Left lung (tissue), 10 donors: Measurements from ENCODE around the gene CNTN4. TPM values are rescaled to one million over a fixed set of nuclear protein-coding genes. Genes with fewer than 3 reads are reported as not detected.

ENCODE experiments used
- ATAC-seq: fragments of 200-7000 bp; cut with Tn5 transposase; one replicate; pipeline ENCODE4 v1.9.1; 2020; ENCODE audit warnings: moderate library complexity
- DNase-seq, 4 donors: peaks; one replicate each; pipeline ENCODE4 v3.0.0-alpha.2; 2013 to 2020
- H3K27ac ChIP-seq, 2 donors: fragments of 200-600 bp; sonication (generic) in 1 of 2; one replicate each; pipeline versions ENCODE4 v1.5.0 to v1.8.0; 2020 to 2021
- H3K27me3 ChIP-seq, 2 donors: fragments of 200-600 bp; sonication (generic) in 1 of 2; one replicate each; pipeline versions ENCODE4 v1.5.0 to v1.8.0; 2020 to 2021
- H3K36me3 ChIP-seq, 2 donors: fragments of 200-600 bp; sonication (generic) in 1 of 2; one replicate each; pipeline versions ENCODE4 v1.5.0 to v1.8.0; 2020 to 2021
- H3K4me1 ChIP-seq, 2 donors: fragments of 200-600 bp; one replicate each; pipeline ENCODE4 v1.8.0; 2021
- H3K4me3 ChIP-seq, 2 donors: fragments of 200-600 bp; sonication (generic) in 1 of 2; one replicate each; pipeline versions ENCODE4 v1.5.0 to v1.8.0; 2020 to 2021; ENCODE audit warnings: mild to moderate bottlenecking in 1 of 2
- H3K9me3 ChIP-seq, 2 donors: fragments of 200-600 bp; sonication (generic) in 1 of 2; one replicate each; pipeline versions ENCODE4 v1.5.0 to v1.8.0; 2020 to 2021
- CTCF ChIP-seq, 2 donors: fragments of 200-600 bp; sonication (generic) in 1 of 2; IDR thresholded peaks; one replicate each; pipeline versions ENCODE4 v1.5.0 to v1.8.0; 2021; ENCODE audit warnings: antibody characterized with exemption in 2 of 2
- intact Hi-C, 2 donors: fragments of 100-400 bp; cut with DNase I; formaldehyde crosslinking; loops; one replicate each; pipeline versions ENCODE4 v1.11.2 to v1.14.2; 2022
- polyA plus RNA-seq, 6 donors: library from polyadenylated mRNA; unstranded; fragments of 120-200 nt; gene quantifications; one replicate each; pipeline ENCODE4 v1.2.1, GENCODE V29; 2013; ENCODE audit not compliant: insufficient read length in 6 of 6
- total RNA-seq, 2 donors: library from RNA; stranded (reverse); fragmentation: NEBNext Ultra II Directional; extraction: Animal tissue kit (Norgen Biotek cat#: 25700); gene quantifications; one replicate each; pipeline ENCODE4 v1.2.1, GENCODE V29; 2021
- donor health status: DM: no; HTN: yes; CAD: no.
- donor health status: DM: no; HTN: no; CAD: no.

CNTN4 gene
- total and polyA plus RNA-seq, 8 donors, result 5.9 to 10.4 (median 8.2) TPM

GRCh38 chr3:2860626-2861025, 762.0 kb downstream of the CNTN4 start:
- H3K4me3 ChIP-seq, result no peak overlapping the region
- H3K9me3 ChIP-seq, result no peaks in the 10 kb centered on the region
- no peak overlapping the region for H3K27ac ChIP-seq
- intact Hi-C loops, result no loop called here
- H3K4me1 ChIP-seq, result no peaks in the 10 kb centered on the region
- H3K36me3 ChIP-seq, result no peaks in the 10 kb centered on the region
- TF ChIP-seq CTCF (IDR thresholded peaks at IDR 0.05), result no peak
- H3K27me3 ChIP-seq, result no peaks in the 10 kb centered on the region
- DNase-seq (no peak), ATAC-seq (no peak)

GRCh38 chr3:2861120-2861519, 762.5 kb downstream of the CNTN4 start:
- Histone ChIP-seq H3K4me1 (no peaks in the 10 kb centered on the region), H3K27ac (no peak overlapping the region), H3K9me3 (no peaks in the 10 kb centered on the region), H3K36me3 (no peaks in the 10 kb centered on the region), H3K4me3 (no peak overlapping the region), H3K27me3 (no peaks in the 10 kb centered on the region)
- ATAC-seq, result no peak
- no peak for TF ChIP-seq CTCF (IDR thresholded peaks at IDR 0.05)
- no peak for DNase-seq
- intact Hi-C loops, result no loop called here

GRCh38 chr3:2861920-2862319, 763.3 kb downstream of the CNTN4 start:
- ATAC-seq (no peak), DNase-seq (no peak)
- H3K27me3 ChIP-seq, result no peaks in the 10 kb centered on the region
- H3K4me1 ChIP-seq, result no peaks in the 10 kb centered on the region
- H3K4me3 ChIP-seq, result no peak overlapping the region
- H3K27ac ChIP-seq, result no peak overlapping the region
- H3K9me3 ChIP-seq, result no peaks in the 10 kb centered on the region
- TF ChIP-seq CTCF (IDR thresholded peaks at IDR 0.05), result no peak
- H3K36me3 ChIP-seq, result no peaks in the 10 kb centered on the region
- intact Hi-C loops, result no loop called here

- DNase-seq (no peak), ATAC-seq (peak; percentile 63)
- Histone ChIP-seq H3K36me3 (no peaks in the 10 kb centered on the region), H3K27me3 (no peaks in the 10 kb centered on the region), H3K27ac (no peak overlapping the region), H3K4me1 (no peaks in the 10 kb centered on the region), H3K9me3 (no peaks in the 10 kb centered on the region), H3K4me3 (no peak overlapping the region)
- TF ChIP-seq CTCF (IDR thresholded peaks at IDR 0.05), result no peak
- intact Hi-C loops, result no loop called here
Measured at GRCh38 chr3:2862366-2862765, 763.7 kb downstream of the CNTN4 start.

GRCh38 chr3:2863127-2863526, 764.5 kb downstream of the CNTN4 start:
- H3K4me1 ChIP-seq, result no peaks in the 10 kb centered on the region
- no peak overlapping the region for H3K4me3 ChIP-seq
- DNase-seq (no peak), ATAC-seq (peak; percentile 79)
- no peak for TF ChIP-seq CTCF (IDR thresholded peaks at IDR 0.05)
- intact Hi-C loops, result no loop called here
- no peaks in the 10 kb centered on the region for H3K9me3 ChIP-seq
- no peaks in the 10 kb centered on the region for H3K36me3 ChIP-seq
- no peak overlapping the region for H3K27ac ChIP-seq
- no peaks in the 10 kb centered on the region for H3K27me3 ChIP-seq
